HepG2 (cell line): ENCODE results near the gene SCO1.

Source experiments
- POGZ ChIP-seq: sonication (generic); formaldehyde crosslinking; IDR thresholded peaks from 2 replicates; pipeline ENCODE4 v1.4.0; 2020; ENCODE audit warnings: mild to moderate bottlenecking, missing genetic modification reagents
- TFDP1 ChIP-seq: IDR thresholded peaks from 2 replicates; pipeline ENCODE4 v1.6.1; 2016; ENCODE audit warnings: missing compliant biosample characterization, missing genetic modification reagents, borderline replicate concordance
- ZNF768 ChIP-seq: sonication (generic); formaldehyde crosslinking; IDR thresholded peaks from 2 replicates; pipeline ENCODE4 v1.4.0; 2020; ENCODE audit warnings: missing genetic modification reagents

GRCh38 chr17:10737168-10737622 is 39.9 kb upstream of the SCO1 start:
- TF ChIP-seq ZNF768 (CRISPR knock-in tag), result no peak
- no peak for TF ChIP-seq POGZ
- no peak for TF ChIP-seq TFDP1
